GM18526 (cell line): ENCODE results near the gene MAST4.

Source experiments
- POLR2A ChIP-seq: IDR thresholded peaks from 3 replicates; pipeline ENCODE4 v1.6.1; 2011; ENCODE audit not compliant: insufficient read length; ENCODE audit errors: extremely low read depth

MAST4 gene

GRCh38 chr5:66788556-66788955 is 192.4 kb downstream of the MAST4 start:
- no peak for TF ChIP-seq POLR2A

- TF ChIP-seq POLR2A = no peak
Observed at GRCh38 chr5:66789434-66789833, 193.2 kb downstream of the MAST4 start.

- TF ChIP-seq POLR2A = no peak
Observed at GRCh38 chr5:66793049-66793448, 196.9 kb downstream of the MAST4 start.

- TF ChIP-seq POLR2A = no peak
Observed at GRCh38 chr5:66795682-66796081, 199.5 kb downstream of the MAST4 start.

- TF ChIP-seq POLR2A = no peak
Observed at GRCh38 chr5:66796305-66797292, 200.4 kb downstream of the MAST4 start.

GRCh38 chr5:66802941-66803340 is 206.7 kb downstream of the MAST4 start:
- no peak for TF ChIP-seq POLR2A

- no peak for TF ChIP-seq POLR2A
Observed at GRCh38 chr5:66805514-66806430, 209.6 kb downstream of the MAST4 start.

GRCh38 chr5:66807743-66808142 is 211.6 kb downstream of the MAST4 start:
- no peak for TF ChIP-seq POLR2A

GRCh38 chr5:66808663-66809062 is 212.5 kb downstream of the MAST4 start:
- TF ChIP-seq POLR2A = no peak

GRCh38 chr5:66810151-66810550 is 214.0 kb downstream of the MAST4 start:
- TF ChIP-seq POLR2A = no peak

GRCh38 chr5:66810848-66811261 is 214.7 kb downstream of the MAST4 start:
- TF ChIP-seq POLR2A = no peak

GRCh38 chr5:66812291-66812690 is 216.1 kb downstream of the MAST4 start:
- TF ChIP-seq POLR2A = no peak

GRCh38 chr5:66813306-66813705 is 217.1 kb downstream of the MAST4 start:
- TF ChIP-seq POLR2A = no peak

GRCh38 chr5:66814146-66814991 is 218.2 kb downstream of the MAST4 start:
- TF ChIP-seq POLR2A = no peak
